Keratinocyte (primary cell): Measurements from ENCODE around the gene RAB37.

Experiments
- CTCF ChIP-seq, 3 experiments: IDR thresholded peaks in 1 of 3; conservative IDR thresholded peaks in 1 of 3; optimal IDR thresholded peaks in 1 of 3; 2 replicates in 2 of 3; 3 replicates in 1 of 3; pipeline versions ENCODE3 to v1.5.1; 2011; ENCODE audit warnings: low read length in 3 of 3, mild to moderate bottlenecking in 3 of 3, moderate library complexity in 2 of 3, control low read depth in 1 of 3, inconsistent platforms in 1 of 3; ENCODE audit not compliant: insufficient read depth in 2 of 3; ENCODE audit errors: extremely low read depth in 1 of 3
- EZH2 ChIP-seq: IDR thresholded peaks from one replicate; pipeline ENCODE4 v1.6.1; 2012; ENCODE audit warnings: inconsistent platforms, mild to moderate bottlenecking, low read length, moderate library complexity

- TF ChIP-seq CTCF (optimal IDR thresholded peaks at IDR 0.05 in 1 of 3, IDR thresholded peaks at IDR 0.05 in 1 of 3, conservative IDR thresholded peaks at IDR 0.05 in 1 of 3; ENCODE audit: extremely low read depth in 1 of 3, insufficient read depth in 2 of 3, low read length in 3 of 3) (no peak), EZH2 (no peak)
These were observed 23.5 kb downstream of the RAB37 start for GRCh38 chr17:74760404-74761105.
